Pancreas (tissue), 10 donors: ENCODE results near the gene MAML3. TPM values are rescaled to one million over a fixed set of nuclear protein-coding genes. Genes with fewer than 3 reads are reported as not detected.

ENCODE experiments used
- ATAC-seq, 4 donors: fragments of 200-7000 bp; cut with Tn5 transposase; one replicate each; pipeline versions ENCODE4 v1.8.0 to v1.9.1; 2020; ENCODE audit warnings: mild to moderate bottlenecking in 4 of 4, moderate library complexity in 4 of 4
- DNase-seq, 6 donors: peaks; one replicate each; pipeline ENCODE4 v3.0.0-alpha.2; 2020
- FAIRE-seq: peaks from 2 replicates; lab custom pipeline; 2012; peaks lifted over from hg19 to GRCh38; lab: Jason Lieb, UNC
- H3K27ac ChIP-seq, 4 donors: fragments of 200-600 bp; sonication (generic); 1 replicate in 3 of 4; 2 replicates in 1 of 4; pipeline versions ENCODE4 v1.5.0 to v1.8.0; 2020
- H3K27me3 ChIP-seq, 4 donors: fragments of 200-600 bp; one replicate each; pipeline ENCODE4 v1.8.0; 2021
- H3K36me3 ChIP-seq, 3 donors: fragments of 200-600 bp; sonication (generic) in 1 of 3; one replicate each; pipeline versions ENCODE4 v1.5.0 to v1.8.0; 2020 to 2021
- H3K4me1 ChIP-seq, 3 donors: fragments of 200-600 bp; one replicate each; pipeline ENCODE4 v1.8.0; 2021
- H3K4me3 ChIP-seq, 4 donors: fragments of 200-600 bp; sonication (generic) in 2 of 4; one replicate each; pipeline versions ENCODE4 v1.5.0 to v1.8.0; 2020 to 2021
- H3K9me3 ChIP-seq, 4 donors: fragments of 200-600 bp; one replicate each; pipeline ENCODE4 v1.8.0; 2021
- CTCF ChIP-seq, 4 donors: fragments of 200-600 bp; sonication (generic) in 3 of 4; IDR thresholded peaks; one replicate each; pipeline versions ENCODE4 v1.5.0 to v1.8.0; 2021; ENCODE audit warnings: antibody characterized with exemption in 4 of 4
- WGBS, 2 donors: extraction: QIAGEN DNeasy Blood & Tissue Kit; methylation state at CpG; one replicate each; pipeline ENCODE4 v1.1.7; 2013; 5-methylcytosine and 5-hydroxymethylcytosine counted together
- intact Hi-C, 3 donors: fragments of 100-400 bp; cut with DNase I; formaldehyde crosslinking; loops; one replicate each; pipeline versions ENCODE4 v1.11.1 to v1.14.2; 2022
- polyA plus RNA-seq, 2 donors: library from polyadenylated mRNA; stranded (reverse); fragments of 200-250 nt; gene quantifications; one replicate each; pipeline ENCODE4 v1.2.3, GENCODE V29; 2013
- total RNA-seq, 6 donors: library from RNA; stranded (reverse); fragmentation: NEBNext Ultra II Directional in 4 of 6; extraction: Animal tissue kit (Norgen Biotek cat#: 25700) in 4 of 6; gene quantifications; one replicate each; pipeline versions ENCODE4 v1.2.1 to v1.2.4, GENCODE V29; 2021 to 2023
- donor health status: healthy with polysubstance abuse.
- donor health status: DM: no; HTN: no; CAD: no; lungs with moderate emphysema.
- donor health status: DM: no; HTN: no; CAD: no.
- donor health status: control.
- donor health status: control.
- donor health status: Bipolar disorder and iron deficiency.
- donor health status: DM: yes; HTN: yes; CAD: no.
- donor health status: DM: no; HTN: no; CAD: no.
- donor health status: DM: no; HTN: no; CAD: no.
- donor health status: DM: yes; HTN: yes; CAD: no.

MAML3 gene
- total and polyA plus RNA-seq, 8 donors: 3.8 to 8.9 (median 5.9) TPM

GRCh38 chr4:139813881-139814280 lies 340.1 kb downstream of the MAML3 start:
- ATAC-seq: no peak
- no peak overlapping the region for H3K4me3 ChIP-seq
- TF ChIP-seq CTCF (IDR thresholded peaks at IDR 0.05): no peak
- intact Hi-C loops: no loop called here
- WGBS, 2 donors: 52 to 63% methylated on average over 3 of the region's 3 CpGs
- H3K9me3 ChIP-seq: no peaks in the 10 kb centered on the region
- H3K27me3 ChIP-seq: no peaks in the 10 kb centered on the region
- no peak for DNase-seq
- peak overlapping the region in 1 of 4 donors; percentile 1 for H3K27ac ChIP-seq
- peaks cover 0 to 9% (median 8%) of the 10 kb centered on the region in 3 donors for H3K4me1 ChIP-seq
- no peak for FAIRE-seq
- H3K36me3 ChIP-seq: no peaks in the 10 kb centered on the region

GRCh38 chr4:139810710-139811109 lies 343.3 kb downstream of the MAML3 start:
- TF ChIP-seq CTCF (IDR thresholded peaks at IDR 0.05): no peak
- no peak for FAIRE-seq
- Histone ChIP-seq H3K4me1 (peaks cover 0 to 9% (median 8%) of the 10 kb centered on the region in 3 donors), H3K27ac (no peak overlapping the region), H3K36me3 (no peaks in the 10 kb centered on the region), H3K27me3 (no peaks in the 10 kb centered on the region), H3K4me3 (no peak overlapping the region), H3K9me3 (no peaks in the 10 kb centered on the region)
- DNase-seq: no peak
- WGBS, 2 donors: 87 to 96% methylated on average over 1 of the region's 1 CpG
- intact Hi-C loops: no loop called here
- no peak for ATAC-seq

GRCh38 chr4:139809757-139810140 lies 344.2 kb downstream of the MAML3 start:
- H3K27ac ChIP-seq: no peak overlapping the region
- WGBS, 2 donors: 84 to 93% methylated on average over 3 of the region's 3 CpGs
- FAIRE-seq: no peak
- TF ChIP-seq CTCF (IDR thresholded peaks at IDR 0.05): no peak
- H3K27me3 ChIP-seq: no peaks in the 10 kb centered on the region
- no peak for ATAC-seq
- intact Hi-C loops: no loop called here
- no peaks in the 10 kb centered on the region for H3K36me3 ChIP-seq
- H3K9me3 ChIP-seq: no peaks in the 10 kb centered on the region
- no peak for DNase-seq
- H3K4me1 ChIP-seq: peaks cover 0 to 4% (median 3%) of the 10 kb centered on the region in 3 donors
- H3K4me3 ChIP-seq: no peak overlapping the region

GRCh38 chr4:139808808-139809756 lies 344.9 kb downstream of the MAML3 start:
- H3K27ac ChIP-seq: peak overlapping the region in 1 of 4 donors; percentile 26
- no peaks in the 10 kb centered on the region for H3K36me3 ChIP-seq
- FAIRE-seq (no peak), DNase-seq (no peak), ATAC-seq (peak in 3 of 4 donors; percentile 8 to 27 (median 23))
- H3K4me3 ChIP-seq: no peak overlapping the region
- no peaks in the 10 kb centered on the region for H3K27me3 ChIP-seq
- no peak for TF ChIP-seq CTCF (IDR thresholded peaks at IDR 0.05)
- intact Hi-C loops: no loop called here
- no peaks in the 10 kb centered on the region for H3K4me1 ChIP-seq
- 76 to 77% methylated on average over 11 of the region's 11 CpGs for WGBS, 2 donors
- no peaks in the 10 kb centered on the region for H3K9me3 ChIP-seq

GRCh38 chr4:139808381-139808807 lies 345.6 kb downstream of the MAML3 start:
- Histone ChIP-seq H3K36me3 (no peaks in the 10 kb centered on the region), H3K27ac (peak overlapping the region in 1 of 4 donors; percentile 26), H3K9me3 (no peaks in the 10 kb centered on the region), H3K4me1 (no peaks in the 10 kb centered on the region), H3K4me3 (no peak overlapping the region), H3K27me3 (no peaks in the 10 kb centered on the region)
- ATAC-seq: peak in 2 of 4 donors; percentile 18 to 29
- FAIRE-seq: no peak
- TF ChIP-seq CTCF (IDR thresholded peaks at IDR 0.05): no peak
- intact Hi-C loops: no loop called here
- DNase-seq: no peak
- 66 to 82% methylated on average over 4 of the region's 4 CpGs for WGBS, 2 donors
